Measurements from ENCODE around the gene KRTAP19-8. TPM values are rescaled to one million over a fixed set of nuclear protein-coding genes. Genes with fewer than 3 reads are reported as not detected.

The KRTAP19-8 gene, protein sequence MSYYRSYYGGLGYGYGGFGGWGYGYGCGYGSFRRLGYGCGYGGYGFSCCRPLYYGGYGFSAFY
- not detected in 2 replicates for total RNA-seq

DNA sequence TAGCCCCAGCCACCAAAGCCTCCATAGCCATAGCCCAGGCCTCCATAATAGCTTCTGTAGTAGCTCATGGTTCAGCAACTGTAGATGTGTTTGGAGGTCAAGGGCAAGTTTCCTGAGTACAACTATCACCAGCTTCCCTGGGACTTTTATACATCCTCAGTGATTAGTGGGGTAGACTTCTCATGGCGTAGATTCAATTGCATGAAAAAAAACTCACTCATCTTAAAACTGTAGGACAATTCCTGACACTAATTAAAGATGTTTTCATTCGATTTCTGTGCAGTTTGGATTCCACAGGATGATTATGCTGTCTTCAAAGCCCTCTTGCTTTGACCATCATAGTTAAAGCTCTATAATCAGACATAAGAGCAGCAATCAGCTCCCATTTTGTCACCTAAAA lies at the start of gene KRTAP19-8:
KRTAP19-8 (minus strand) TSS at position 101 of the 400 bp plus-strand sequence; CDS start at position 68, 33 bp downstream.
- DNase-seq (ENCODE audit: low read depth in 2 of 2), result no peak

DNA sequence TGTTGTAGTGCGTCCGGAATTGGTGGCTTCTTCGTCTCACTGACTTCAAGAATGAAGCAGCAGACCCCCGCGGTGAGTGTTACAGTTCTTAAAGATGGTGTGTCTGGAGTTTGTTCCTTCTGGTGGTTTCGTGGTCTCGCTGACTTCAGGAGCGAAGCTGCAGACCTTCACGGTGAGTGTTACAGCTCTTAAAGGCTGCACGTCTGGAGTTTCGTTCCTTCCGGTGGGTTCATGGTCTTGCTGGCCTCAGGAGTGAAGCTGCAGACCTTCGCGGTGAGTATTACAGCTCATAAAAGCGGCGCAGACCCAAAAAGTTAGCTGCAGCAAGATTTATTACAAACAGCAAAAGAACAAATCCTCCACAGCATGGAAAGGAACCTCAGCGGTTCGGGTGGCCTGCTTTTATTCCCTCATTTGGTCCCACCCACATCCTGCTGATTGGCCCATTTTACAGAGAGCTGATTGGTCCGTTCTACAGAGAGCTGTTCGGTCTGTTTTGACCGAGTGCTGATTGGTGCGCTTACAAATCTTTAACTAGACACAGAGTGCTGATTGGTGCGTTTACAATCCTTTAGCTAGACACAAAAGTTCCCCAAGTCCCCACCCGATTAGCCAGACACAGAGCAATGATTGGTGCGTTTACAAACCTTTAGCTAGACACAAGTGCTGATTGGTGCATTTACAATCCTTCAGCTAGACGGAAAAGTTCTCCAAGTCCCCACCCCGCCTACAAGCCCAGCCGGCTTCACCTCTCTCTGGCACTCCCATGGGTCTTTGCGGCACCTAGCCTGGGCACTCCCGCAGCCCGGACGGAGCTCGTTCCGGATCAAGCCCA lies 49.6 kb upstream of the KRTAP19-8 start:
- DNase-seq (ENCODE audit: low read depth in 2 of 2), result no peak

DNA sequence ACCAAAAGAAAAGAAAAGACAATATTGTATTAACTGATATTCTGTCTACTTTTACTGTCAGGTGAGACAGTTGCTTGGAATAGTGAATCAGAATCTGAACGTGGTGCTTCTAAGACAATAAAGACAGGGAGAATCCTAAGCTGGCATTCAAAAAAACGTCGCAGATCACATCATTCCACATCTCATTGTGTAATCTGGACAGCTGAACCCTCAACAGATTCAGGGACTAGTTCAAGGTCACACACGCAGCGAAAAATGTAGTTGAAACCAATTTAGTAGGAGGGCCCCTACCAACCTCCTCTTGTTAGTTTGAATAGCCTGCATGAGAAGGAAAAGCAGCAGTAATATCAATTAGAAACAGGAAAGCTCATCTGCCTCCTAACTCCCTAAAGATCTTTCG lies 46.4 kb upstream of the KRTAP19-8 start:
- no peak for DNase-seq (ENCODE audit: low read depth in 2 of 2)

DNA sequence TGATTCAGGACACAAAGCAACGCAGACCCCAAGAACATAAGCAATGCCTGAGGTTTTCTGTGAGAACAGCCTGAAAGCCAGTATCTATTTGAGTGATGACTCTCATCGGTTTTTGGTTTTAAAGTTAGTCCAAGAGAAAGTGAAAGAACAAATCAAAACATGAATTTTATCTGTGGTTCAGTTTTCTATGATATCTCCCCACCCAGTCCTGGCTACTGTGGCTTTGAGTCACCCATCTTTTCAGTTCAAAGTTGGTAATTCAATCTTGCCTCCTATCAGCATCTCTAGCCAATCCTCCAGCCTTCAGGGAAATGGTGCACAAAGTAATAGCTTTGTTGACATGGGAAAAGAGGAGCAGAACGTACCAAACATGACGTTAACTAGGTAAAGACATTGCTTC lies 40.5 kb upstream of the KRTAP19-8 start:
- DNase-seq (ENCODE audit: low read depth in 2 of 2), result no peak

DNA sequence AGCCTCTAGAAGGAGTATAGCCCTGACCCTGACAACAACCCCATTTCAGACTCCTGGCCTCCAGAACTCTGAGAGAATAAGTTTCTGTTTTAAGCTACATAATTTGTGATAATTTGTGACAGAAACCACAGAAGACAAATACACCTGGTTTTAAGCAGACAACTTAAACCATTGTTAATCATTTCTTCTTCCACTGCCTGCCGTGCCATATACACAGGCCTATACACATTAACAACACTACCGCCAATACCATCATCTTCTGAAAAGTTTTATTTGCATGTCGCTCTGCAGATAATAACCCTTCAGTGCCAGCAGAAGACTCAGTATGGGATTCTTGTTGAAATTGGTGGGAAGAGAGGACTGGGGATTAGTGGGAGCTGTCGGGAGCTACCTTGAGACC lies 39.9 kb upstream of the KRTAP19-8 start:
- DNase-seq (ENCODE audit: low read depth in 2 of 2), result no peak

DNA sequence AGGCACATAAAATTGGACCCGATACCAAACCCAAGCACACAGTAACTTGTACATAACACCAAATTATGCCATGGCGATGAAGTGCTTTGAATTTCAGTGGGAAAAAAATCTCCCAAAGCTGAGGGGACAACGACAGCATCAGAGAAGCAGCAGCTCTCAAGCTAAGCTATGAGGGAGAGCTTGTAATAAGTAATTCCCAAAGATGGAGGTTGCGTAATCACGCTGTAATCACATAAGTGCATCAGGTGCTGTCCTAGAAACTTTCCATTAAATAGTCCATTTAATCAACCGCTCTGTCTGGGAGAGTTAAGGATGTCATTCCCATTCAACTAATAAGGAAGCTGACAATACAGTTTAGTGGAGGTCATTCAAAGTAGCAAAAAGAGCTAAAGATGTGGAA lies 37.6 kb upstream of the KRTAP19-8 start:
- no peak for DNase-seq (ENCODE audit: low read depth in 2 of 2)

DNA sequence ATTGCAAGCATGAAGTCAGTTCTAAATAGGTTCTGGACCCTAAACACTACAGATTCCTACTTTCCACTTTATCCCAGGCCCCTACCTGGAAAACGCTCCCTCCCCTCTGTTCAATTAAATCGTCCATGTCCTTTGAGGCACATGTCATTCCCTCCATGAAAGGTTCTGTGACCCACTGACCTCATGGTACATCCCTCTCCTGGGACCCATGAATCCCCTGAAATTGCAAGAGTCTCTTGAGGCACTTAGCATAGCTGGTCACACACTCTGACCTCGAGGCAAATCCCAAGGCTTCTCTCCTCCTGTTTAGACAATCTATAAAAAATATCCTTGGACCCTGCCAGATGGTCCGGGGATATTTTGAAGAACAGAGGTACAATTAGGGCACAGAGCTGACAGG lies 34.3 kb upstream of the KRTAP19-8 start:
- no peak for DNase-seq (ENCODE audit: low read depth in 2 of 2)

DNA sequence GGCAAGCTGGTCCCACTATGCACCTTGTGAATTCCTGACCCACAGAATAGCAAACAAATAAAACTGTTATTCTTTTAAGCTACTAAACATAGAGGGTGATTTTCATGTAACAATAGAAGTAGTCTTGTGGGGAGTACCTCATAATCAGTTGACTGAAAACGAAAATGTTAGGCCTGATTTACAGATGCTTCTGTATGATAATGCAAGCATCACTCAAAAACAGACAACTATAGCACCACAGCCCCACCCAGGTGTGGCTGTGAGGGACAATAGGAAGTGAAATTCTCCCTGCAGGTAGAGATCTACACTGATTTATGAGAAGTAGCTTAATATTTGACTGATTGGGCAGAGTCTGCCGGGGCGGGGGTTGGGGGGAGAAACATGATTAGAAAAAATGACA lies 26.5 kb upstream of the KRTAP19-8 start:
- DNase-seq (ENCODE audit: low read depth in 2 of 2), result no peak

DNA sequence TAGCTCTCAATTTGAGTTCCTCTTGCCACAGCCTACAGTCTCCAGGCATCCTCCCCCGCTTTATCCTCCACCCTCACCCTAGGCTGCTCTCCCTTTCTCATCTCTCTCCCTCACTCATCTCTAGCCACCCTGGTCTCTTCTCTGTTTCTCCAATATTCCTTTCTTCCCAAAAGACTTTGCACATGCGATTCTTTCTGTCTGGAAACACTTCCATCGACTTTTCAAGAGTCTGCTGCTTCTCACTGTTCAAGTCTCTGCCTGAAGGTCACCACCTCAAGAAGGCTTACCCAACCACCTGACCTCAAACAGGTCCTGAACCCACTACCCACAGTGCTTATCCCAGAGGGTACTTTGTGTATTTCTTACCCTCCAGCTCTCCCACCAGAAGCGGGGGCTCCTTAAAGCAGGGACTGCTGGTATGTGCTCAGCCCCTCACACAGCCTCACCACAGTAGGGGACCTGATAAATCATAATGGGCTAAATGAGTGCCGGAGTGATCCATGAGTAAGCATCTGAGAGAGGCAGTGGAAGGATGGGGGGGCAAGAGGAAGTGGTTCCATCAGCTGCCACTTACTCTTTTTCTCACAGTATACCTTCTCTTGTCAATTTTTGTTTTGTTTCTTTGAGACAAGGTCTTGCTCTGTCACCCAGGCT lies 14.3 kb upstream of the KRTAP19-8 start:
- DNase-seq (ENCODE audit: low read depth in 2 of 2), result no peak

DNA sequence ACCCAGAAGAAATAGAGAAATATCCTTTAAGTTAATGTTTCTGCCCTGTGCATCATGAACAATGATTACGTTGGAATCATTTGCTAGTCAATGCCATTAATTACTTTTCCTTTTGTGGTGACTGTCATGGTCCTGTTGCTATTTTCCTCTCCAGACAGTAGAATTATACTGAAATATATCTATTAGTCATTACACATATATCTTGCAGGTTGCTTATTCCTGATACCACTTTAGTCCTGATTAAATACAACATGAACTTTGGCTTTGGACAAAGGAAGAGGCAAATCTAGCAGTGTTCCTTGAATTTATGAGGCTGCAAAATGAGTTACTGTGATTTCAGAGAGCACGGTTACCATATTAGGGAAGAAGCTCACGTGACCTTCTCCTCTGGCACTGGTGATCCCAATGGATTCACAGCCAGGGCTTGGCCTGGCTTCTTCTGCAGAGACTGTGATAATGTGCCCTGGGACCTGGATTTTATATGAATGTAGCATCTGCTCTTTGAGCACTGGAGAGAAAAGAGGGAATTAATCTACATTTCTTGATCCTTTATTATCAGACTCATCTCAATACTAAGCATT lies 12.4 kb upstream of the KRTAP19-8 start:
- DNase-seq (ENCODE audit: low read depth in 2 of 2), result no peak

DNA sequence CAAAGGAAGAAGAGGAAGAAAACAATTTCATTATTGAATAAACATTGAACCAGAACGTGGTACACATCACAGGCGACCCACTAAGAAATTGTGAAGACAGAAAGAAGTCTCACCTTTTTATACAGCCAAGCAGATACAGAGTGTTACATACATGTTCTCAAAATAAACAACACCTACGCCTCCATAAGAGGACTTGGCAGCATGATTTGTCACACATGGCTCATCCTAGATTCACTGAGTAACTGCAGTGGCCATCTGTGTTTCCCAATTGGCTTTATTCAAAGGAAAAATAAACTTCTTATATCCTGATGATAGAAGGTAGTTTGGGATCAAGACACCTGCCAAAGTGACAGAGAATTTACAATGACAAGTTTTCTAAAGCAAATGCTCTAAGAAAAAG lies 7.6 kb upstream of the KRTAP19-8 start:
- DNase-seq (ENCODE audit: low read depth in 2 of 2), result no peak

DNA sequence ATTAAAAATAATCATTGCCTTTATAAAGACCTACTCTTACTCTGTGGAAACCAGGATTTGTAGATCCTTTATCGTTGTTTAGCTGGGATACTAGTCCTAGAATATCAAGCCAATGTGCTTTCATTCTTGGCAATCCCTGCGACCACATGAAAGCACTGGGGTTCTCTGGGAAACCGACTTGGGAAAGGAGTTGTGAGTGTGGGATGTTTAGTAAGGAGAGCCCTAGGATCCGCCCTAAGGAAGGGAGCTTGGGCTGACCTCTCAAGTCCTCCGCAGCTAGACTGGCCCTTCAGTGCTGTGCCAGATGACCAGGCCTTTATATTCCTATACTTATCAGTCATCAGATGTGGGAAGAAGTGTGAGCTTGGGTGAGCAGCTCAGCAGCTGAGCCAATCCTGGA lies 5.2 kb upstream of the KRTAP19-8 start:
- no peak for DNase-seq (ENCODE audit: low read depth in 2 of 2)

DNA sequence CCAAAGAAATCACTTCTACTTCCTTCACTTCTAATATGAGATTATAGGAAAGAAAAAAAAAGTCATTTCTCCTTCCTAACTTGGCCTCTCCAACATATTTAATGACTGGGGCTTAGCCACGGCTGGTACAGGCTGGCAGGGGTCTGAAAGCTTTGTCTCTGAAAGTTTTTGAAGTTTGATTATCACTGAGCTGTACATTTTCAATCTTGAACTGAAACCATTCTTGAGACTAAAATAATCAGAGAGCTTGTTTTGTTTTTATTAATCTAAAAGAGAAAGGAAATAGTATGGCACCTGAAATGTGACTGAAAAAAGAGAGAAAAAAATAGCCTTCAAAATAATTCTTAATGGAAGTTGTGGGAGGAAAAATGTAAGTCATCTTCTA lies 3.8 kb upstream of the KRTAP19-8 start:
- no peak for DNase-seq (ENCODE audit: low read depth in 2 of 2)

DNA sequence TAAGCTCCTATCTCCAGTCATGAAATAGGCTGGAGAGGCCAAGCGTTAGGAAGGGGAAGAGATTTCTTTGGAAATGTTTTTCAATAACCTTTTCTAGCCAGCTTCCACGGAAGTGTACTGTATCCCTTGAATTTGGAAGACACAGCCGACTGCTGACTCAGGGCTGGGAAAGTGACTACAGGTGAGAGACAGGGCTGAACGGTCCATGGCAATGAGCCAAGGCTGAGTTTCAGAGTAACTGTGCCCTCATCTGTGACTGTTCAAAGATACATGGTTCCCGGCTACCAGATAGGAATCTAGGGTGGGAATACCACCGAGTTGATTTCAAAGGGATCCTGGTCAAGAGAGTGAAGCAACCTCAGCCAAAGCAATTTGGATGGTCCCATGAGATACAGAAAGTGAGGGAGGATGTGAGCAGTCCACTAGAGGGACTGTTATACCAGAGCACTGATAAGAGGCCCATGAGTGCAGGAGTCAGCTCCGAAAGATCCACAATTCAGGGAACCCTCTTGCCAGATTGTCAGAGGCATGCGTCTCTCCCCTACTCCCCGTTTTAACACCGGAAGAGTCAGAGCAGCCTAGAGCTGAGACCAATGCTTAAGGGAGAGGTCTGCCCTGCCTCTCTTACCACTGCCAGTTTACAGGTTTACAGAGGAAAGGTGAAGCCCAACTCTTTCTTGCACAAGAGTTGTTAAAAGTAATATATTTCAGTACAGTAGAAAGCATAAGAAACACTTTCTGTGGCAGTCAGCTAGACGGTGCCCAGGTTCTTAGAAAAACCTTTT lies 3.2 kb upstream of the KRTAP19-8 start:
- DNase-seq (ENCODE audit: low read depth in 2 of 2), result no peak

DNA sequence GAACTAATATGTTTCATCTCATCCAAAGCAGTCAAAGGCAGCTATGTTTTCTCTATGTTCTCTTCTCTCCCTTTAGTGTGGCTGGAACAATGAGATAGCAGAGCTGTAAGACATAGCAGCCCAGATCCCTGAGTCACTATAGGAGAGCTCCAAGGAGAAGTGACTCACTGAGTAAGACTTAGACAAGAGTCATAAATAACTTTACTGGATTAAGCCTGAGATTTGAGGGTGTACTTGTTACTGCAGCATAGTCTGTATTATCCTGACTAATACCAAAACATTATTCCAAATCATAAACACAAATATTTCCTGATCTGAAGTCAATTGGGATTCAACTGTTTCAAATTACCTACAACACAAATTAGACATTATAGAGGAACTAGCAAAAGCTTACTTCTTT lies 3.9 kb downstream of the KRTAP19-8 start:
- DNase-seq (ENCODE audit: low read depth in 2 of 2), result no peak

DNA sequence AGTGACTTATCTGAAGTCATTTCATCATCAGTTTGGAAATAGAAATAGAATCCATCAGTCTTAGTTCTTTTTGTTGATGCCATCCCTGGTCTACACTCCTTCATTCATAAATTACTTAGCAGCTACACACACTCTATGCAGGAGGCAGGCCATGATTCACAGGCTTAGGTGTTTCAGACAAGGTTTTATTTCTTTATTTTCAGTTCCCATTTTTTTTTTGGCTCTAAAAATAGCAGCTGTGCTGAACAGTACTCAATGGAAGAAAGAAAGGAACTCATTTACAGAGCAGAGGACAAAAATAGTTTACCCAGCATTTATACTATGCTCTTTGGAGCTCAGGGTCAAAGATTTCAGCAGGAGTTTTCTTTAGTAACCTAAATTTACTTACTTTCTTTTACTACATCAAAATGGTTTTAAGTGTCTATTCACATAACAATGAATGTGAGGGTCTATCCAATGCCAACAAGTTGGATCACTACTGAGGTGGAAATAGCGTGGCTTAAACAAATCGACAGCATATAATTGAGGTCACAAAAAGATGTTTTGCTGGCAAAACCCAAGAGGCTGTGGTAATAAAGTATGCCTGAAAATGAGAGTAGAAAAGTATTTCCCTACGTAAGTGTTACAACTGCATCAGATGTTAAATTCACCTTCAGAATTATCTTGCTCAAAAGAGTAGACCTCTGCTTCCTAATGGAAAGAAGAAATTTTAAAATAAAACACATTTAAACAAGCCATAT lies 7.7 kb downstream of the KRTAP19-8 start:
- no peak for DNase-seq (ENCODE audit: low read depth in 2 of 2)

DNA sequence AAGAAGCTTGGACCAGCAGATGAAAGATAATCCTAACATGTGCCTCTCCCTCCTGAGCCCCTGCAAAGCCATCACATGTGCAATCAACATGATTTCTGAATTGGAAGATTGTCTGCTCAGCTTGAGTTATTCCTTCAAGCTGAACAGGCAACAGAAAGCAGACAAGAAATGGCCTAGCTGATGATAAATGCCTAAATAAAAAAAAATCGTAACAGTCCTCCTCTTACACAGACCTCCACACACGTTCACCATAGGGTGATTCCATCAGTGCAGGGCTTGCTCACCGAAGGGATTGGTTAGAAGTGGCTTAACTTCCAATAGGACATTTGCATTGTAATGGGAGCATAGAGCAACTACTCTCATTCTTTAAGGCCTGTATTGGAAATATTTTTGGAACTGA lies 14.6 kb downstream of the KRTAP19-8 start:
- DNase-seq (ENCODE audit: low read depth in 2 of 2), result no peak

DNA sequence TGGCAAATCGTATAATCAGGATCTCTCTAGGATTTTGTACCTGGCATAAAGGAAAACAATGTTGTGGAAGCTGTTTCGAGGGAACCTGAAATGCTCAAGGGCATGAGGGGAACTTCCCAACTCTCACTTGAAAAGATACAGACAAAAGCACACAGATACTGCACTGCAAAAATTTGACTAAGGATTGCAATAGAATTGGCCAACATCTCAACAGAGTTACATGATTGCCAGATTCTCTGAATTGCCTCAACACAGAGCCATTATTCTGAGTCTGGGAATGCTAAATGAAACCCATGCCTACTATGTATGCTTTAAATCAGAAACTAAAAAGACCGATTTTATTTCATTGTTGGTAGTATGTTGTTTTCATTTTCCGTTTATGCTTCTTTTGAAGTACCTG lies 16.0 kb downstream of the KRTAP19-8 start:
- DNase-seq (ENCODE audit: low read depth in 2 of 2), result no peak

DNA sequence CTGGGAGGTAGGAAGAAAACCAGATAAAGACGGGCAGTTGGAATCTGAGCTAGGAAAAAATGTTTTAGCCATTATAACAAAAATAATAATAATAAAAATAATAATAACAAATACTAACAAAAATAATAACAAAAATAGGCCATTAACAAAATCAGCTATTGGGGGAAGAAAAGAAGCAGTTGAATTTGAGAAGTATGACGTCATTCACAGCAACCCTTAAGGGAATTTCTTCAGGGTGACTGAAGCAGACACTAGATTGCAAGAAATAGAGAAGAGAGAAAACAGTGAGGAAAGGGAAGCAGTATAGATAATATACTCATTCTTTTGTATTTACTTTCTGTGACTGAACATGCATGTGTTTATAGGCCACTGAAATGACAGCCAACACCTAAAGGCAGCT lies 20.0 kb downstream of the KRTAP19-8 start:
- no peak for DNase-seq (ENCODE audit: low read depth in 2 of 2)

DNA sequence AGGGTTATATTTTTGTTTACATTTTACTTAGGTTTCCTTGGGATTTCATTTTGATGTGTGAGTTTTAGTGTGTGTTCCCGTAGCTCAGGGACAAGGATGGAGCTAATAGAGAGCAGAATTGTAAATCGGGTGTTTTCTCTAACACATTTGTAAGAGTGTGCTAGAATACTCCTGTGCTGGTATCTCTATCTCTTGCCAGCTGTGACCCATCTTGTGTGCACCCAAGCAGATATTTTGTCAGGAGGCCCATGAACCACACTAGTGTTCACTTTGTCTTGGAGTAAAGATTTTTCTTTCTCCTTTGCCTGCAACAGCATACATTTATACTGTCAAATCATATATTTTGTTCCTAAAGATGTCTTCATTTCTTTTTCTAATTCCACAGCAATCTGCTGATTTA lies 23.4 kb downstream of the KRTAP19-8 start:
- DNase-seq (ENCODE audit: low read depth in 2 of 2), result no peak

All from lung microvascular endothelial cell (primary cell).